GM21381 (cell line): Measurements from ENCODE around the gene ST3GAL2.
"Not testable (repeated sequence)": the region's sequence is repeated elsewhere in the genome, so short reads cannot be mapped to it uniquely, and the experiment has no call there.

ENCODE experiments used
- ATAC-seq: cut with Tn5 transposase; IDR thresholded peaks from one replicate; pipeline ENCODE4 v1.9.1; 2021; ENCODE audit warnings: mild to moderate bottlenecking, moderate library complexity; ENCODE audit not compliant: unreplicated experiment

The ST3GAL2 gene

DNA sequence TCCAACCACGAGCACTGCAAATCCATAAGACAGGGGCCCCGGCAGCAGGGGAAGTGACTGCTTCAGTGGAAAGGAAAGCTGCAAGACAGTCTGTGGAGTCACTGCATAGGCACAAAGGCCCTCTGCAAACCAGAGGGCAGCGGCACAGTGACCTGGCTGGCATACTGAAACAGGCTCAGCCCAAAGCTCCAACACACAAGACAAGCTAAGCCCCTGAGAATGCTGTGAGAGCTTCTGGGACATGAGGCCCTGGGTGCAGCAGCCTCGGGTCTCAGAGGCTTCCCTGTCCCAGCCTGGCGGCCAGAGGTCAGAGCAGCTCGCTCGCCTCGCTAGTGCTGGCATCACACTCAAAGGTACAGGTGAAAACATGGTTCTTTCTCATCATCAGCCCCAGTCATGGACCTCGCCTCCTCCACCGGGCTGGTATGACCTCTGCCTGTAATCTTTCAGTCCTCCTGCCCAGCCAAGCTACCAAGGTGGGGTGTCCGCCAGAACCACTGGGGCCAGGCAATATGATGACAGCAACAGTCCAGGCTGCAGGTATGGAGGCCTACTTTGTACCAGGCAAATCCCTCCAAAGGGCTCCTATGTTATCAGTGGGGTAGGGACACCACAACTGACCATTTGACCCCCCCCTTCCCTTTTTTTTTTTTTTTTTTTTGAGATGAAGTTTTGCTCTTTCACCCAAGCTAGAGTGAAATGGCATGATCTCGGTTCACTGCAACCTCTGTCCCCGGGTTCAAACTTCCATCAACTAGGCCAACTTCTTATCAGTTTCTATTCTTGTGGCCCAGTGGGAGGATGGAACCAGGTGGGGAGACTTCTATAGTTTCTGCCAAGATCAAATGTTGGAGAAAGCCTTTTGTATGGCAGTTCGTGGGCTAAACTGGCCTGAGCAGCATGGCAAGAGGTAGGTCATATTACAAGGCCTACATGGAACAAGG lies 19.2 kb downstream of the ST3GAL2 start:
- no peak for ATAC-seq

DNA sequence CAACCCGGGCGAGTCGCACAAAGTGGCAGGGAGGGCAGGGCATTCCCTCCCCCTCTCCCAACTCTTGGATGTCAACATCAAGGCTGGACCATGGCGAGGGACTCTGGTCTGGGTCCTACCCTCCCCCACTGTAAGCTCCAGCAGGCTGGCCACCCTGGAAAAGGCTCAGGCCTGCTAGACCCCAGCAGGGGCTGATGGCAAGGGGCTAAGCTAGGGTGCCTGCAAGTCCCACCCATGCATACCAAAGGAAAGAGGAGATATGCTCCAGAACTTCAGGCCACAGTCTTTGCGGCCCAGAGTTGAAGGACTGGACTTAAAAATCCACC lies 19.9 kb downstream of the ST3GAL2 start:
- no peak for ATAC-seq

DNA sequence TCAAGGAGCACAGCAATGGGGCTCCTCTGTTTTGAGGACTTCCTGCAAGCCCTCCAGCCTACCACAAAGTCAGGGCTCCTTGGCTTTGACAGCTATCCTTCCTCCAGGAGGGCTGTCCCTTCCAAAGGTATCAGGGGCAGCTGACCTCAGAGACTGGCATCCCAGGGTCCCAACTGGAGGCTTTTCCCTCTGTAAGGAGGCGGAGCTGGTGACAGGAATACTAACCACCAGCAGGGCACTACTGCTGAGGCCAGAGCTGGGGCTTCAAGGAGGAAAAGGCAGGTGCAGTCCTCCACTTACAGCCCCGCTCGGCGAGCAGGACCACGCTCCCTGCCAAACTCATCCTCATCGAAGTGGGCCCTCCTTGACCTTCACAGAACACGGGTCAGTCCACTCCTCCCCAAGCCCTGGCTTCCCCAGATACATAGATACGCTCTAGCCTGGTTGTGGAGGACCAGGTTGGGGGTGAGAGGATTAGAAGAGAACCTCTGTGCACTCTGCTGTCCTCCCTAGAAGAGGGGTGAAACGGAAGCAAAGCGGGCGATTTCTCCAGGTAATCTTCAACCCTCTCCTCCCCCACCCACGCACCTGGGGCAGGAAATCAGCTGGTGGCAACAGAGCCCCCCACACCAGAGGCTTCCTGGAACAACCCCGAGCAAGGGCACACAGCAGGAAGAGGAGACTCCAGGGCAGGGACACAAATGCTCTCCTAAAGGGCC lies 20.5 kb downstream of the ST3GAL2 start:
- no peak for ATAC-seq

DNA sequence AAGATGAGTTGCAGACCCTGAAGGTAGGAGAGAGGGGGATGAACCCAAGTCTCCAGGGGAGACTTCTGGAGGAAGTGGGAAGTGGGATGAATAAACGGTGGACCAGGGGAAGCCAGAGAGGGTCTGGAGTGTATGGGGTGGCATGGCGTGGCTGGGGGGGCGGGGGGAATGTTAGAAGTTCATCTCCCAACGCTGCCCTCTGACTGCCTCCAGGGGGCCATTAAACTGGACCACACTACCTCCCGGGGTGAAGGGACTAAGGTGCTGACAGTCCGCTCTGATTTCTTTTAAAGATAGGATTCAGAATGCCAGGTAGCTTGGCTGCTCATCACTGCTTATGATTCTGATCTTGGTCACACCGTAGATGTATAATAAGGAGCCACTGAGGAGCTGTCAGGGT lies 21.2 kb downstream of the ST3GAL2 start:
- no peak for ATAC-seq

GRCh38 chr16:70416748-70417616 lies 21.9 kb downstream of the ST3GAL2 start:
- ATAC-seq: peak; percentile 67

DNA sequence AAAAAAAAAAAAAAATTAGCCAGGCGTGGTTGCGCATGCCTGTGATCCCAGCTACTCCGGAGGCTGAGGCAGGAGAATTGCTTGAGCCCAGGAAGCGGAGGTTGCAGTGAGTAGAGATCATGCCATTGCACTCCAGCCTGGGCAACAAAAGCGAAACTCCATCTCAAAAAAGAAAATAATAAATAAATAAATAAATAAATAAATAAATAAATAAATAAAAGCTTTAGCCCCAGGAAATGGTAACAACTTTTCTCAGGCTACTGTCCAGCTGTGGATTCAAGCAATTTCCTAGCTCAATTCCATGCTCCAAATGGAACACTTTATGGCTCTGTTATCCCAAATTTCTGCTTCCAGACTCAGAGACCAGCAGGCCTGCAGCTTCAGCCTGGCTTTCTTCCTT lies 25.3 kb downstream of the ST3GAL2 start:
- ATAC-seq: not testable (repeated sequence)

GRCh38 chr16:70412385-70412784 lies 26.5 kb downstream of the ST3GAL2 start:
- no peak for ATAC-seq

DNA sequence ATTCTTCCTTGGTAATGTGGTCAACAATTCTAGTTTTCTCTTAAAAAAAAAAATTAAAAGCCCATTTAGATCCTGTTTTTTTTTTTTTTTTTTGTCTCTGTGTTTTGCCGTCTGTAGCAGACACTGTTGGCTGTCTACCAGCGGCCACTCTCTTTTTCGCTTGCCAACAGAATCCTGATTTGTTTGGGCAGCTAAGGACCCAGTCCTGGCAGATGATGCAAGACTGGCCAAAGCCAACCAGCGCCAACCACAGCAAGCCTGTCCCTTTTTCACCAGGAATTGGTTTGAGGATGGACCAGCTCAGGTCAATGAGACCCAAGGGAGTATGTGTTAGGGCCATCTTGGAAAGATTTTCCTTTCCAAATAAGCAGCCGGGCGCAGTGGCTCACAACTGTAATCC lies 28.2 kb downstream of the ST3GAL2 start:
- no peak for ATAC-seq

- ATAC-seq: no peak
These were observed 31.1 kb downstream of the ST3GAL2 start for GRCh38 chr16:70407811-70408274.

DNA sequence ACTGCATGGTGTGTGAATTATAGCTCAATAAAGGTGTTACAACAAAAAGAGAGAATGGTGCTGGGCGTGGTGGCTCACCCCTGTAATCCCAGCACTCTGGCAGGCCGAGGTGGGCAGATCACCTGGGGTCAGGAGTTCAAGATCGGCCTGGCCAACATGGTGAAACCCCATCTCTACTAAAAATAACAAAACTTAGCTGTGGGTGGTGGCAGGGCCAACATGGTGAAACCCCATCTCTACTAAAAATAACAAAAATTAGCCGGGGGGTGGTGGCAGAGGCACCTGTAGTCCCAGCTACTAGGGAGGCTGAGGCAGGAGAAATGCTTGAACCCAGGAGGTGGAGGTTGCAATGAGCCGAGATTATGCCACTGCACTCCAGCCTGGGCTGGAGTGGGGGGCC lies 32.8 kb downstream of the ST3GAL2 start:
- not testable (repeated sequence) for ATAC-seq

GRCh38 chr16:70402916-70403659 lies 35.8 kb downstream of the ST3GAL2 start:
- no peak for ATAC-seq

GRCh38 chr16:70399951-70400350 lies 38.9 kb downstream of the ST3GAL2 start:
- no peak for ATAC-seq

- ATAC-seq: no peak
These were observed 39.5 kb downstream of the ST3GAL2 start for GRCh38 chr16:70399381-70399780.

- ATAC-seq: no peak
These were observed 40.6 kb downstream of the ST3GAL2 start for GRCh38 chr16:70398177-70398743.

- no peak for ATAC-seq
These were observed 42.5 kb downstream of the ST3GAL2 start for GRCh38 chr16:70396246-70396904.

DNA sequence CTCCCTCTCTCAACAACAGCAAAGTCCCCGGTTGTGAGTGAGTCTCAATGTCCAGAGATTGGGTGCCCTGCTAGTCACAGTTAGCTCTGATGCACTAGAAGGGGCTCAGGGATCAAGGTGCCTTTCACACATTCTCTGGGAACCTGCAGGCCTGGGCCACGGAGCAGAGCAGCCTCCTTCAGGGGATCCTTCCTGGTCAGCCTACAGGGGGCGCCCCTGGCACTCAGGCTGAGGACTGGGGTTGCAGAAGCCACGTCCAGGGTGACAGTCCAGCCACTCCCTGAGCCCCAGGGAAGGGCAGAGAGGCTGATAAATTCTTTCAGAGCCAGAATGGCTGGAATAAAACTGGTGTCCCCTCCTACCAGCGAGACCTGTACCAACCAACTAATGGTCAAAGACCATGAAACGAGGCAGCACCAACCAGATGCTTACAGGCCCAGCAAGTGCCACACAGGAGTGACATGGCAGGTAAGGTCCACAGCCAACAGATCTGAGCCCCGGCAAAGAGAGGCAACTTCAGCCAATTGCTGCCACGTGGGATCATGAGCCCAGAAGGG lies 43.5 kb downstream of the ST3GAL2 start:
- no peak for ATAC-seq

DNA sequence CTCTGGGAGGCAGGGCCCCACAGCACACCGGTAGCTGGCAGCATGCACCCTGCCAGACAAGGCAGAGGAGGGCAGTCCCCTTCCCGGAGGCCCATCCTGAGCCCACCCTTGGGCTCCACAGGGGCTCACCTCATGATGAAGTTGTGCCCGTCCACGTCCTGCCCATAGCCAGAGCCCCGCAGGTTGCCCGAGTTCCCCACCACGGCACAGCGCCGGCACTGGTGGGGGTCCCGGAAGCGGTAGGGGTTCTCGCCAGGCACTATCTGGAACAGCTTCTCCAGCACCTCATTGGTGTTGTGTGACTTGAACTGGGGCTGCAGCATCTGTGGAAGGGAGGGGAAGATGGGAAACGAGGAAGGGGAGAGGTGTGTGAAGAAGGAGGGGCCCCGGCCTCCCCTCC lies 44.0 kb downstream of the ST3GAL2 start:
- ATAC-seq: no peak

- no peak for ATAC-seq
These were observed 45.2 kb downstream of the ST3GAL2 start for GRCh38 chr16:70393662-70394061.

GRCh38 chr16:70392606-70393005 lies 46.3 kb downstream of the ST3GAL2 start:
- no peak for ATAC-seq
